Measurements from ENCODE around the gene CAMK2A. TPM values are rescaled to one million over a fixed set of nuclear protein-coding genes. Genes with fewer than 3 reads are reported as not detected.

The CAMK2A gene
- total and polyA plus RNA-seq, 2 of the 4 experiments (the other 2 are of a cell fraction): 0.18 to 0.19 TPM

DNA sequence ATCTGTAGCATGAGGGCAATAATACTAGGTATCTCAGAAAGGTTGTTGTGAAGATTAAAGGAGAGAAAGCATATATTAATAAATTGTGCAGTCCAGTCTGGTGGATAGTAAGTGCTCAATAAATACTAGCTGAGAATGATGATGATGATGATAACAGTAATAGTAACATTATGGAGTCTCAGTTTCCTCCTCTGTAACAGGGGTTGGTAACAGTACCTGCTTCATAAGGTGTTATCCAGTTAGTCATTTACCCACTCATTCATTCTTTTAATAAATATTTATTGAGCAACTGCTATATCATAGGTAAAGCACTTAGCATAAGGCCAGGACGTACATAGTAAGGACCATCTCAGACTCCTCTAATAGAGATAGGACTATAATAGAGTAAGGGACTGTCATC lies 92.1 kb downstream of the CAMK2A start:
- H3K27ac ChIP-seq (ENCODE audit: insufficient read depth, low read length): no peak overlapping the region
- H3K36me3 ChIP-seq (ENCODE audit: control insufficient read depth, insufficient read depth, low read length): no peaks in the 10 kb centered on the region
- no CpG with 5 or more reads among the region's 1 CpG for WGBS, 2 experiments (ENCODE audit: extremely low coverage in 2 of 2, insufficient read length in 1 of 2)
- DNase-seq (no peak), ATAC-seq (ENCODE audit: low read depth) (no peak)
- no TSS peak for BruUV-seq (replicated peaks)
- peaks cover 2% of the 10 kb centered on the region; the same call in 1 of the 2 replicates for H3K9me3 ChIP-seq (ENCODE audit: control insufficient read depth, insufficient read depth, low read length)
- H3K9ac ChIP-seq (ENCODE audit: low read depth, low read length): no peak overlapping the region
- in situ Hi-C loops (cut with MboI; ENCODE audit: low sequenced_read_pairs) (no loop called here), intact Hi-C loops (cut with micrococcal nuclease) (no loop called here), dilution Hi-C loops (cut with HindIII; ENCODE audit: low sequenced_read_pairs, unreplicated experiment) (no loop called here)
- H3K56ac ChIP-seq (ENCODE audit: extremely low read depth, insufficient read depth, low read length): no peak overlapping the region
- POLR2A ChIA-PET (ENCODE audit: unreplicated experiment): no interaction called here
- H3K27me3 ChIP-seq (ENCODE audit: control insufficient read depth, insufficient read depth, low read length): peaks cover 66% of the 10 kb centered on the region
- TF ChIP-seq, protein P1, sequence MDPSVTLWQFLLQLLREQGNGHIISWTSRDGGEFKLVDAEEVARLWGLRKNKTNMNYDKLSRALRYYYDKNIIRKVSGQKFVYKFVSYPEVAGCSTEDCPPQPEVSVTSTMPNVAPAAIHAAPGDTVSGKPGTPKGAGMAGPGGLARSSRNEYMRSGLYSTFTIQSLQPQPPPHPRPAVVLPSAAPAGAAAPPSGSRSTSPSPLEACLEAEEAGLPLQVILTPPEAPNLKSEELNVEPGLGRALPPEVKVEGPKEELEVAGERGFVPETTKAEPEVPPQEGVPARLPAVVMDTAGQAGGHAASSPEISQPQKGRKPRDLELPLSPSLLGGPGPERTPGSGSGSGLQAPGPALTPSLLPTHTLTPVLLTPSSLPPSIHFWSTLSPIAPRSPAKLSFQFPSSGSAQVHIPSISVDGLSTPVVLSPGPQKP (IDR thresholded peaks at IDR 0.05; ENCODE audit: borderline replicate concordance, low read depth, low read length): no peak
- TF ChIP-seq RCOR1 (IDR thresholded peaks at IDR 0.05; ENCODE audit: insufficient replicate concordance, low read length) (no peak), CEBPB (IDR thresholded peaks at IDR 0.05; ENCODE audit: low read depth, low read length) (no peak), MXI1 (IDR thresholded peaks at IDR 0.05; ENCODE audit: borderline replicate concordance, low read depth, low read length) (no peak), CHD1 (IDR thresholded peaks at IDR 0.05; ENCODE audit: low read depth, low read length) (no peak), RAD21 (IDR thresholded peaks at IDR 0.05; ENCODE audit: low read length) (no peak), MAZ (IDR thresholded peaks at IDR 0.05; ENCODE audit: borderline replicate concordance, low read depth, low read length) (no peak), RFX5 (IDR thresholded peaks at IDR 0.05; ENCODE audit: low read depth, low read length) (no peak), FOS (IDR thresholded peaks at IDR 0.05; ENCODE audit: low read depth, low read length) (no peak)
- TF ChIP-seq, protein P2, sequence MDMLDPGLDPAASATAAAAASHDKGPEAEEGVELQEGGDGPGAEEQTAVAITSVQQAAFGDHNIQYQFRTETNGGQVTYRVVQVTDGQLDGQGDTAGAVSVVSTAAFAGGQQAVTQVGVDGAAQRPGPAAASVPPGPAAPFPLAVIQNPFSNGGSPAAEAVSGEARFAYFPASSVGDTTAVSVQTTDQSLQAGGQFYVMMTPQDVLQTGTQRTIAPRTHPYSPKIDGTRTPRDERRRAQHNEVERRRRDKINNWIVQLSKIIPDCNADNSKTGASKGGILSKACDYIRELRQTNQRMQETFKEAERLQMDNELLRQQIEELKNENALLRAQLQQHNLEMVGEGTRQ (IDR thresholded peaks at IDR 0.05; ENCODE audit: low read depth, low read length): no peak
- no peak overlapping the region for H3K4me3 ChIP-seq (ENCODE audit: insufficient read depth, low read depth, low read length)
- no peaks in the 10 kb centered on the region for H3K79me1 ChIP-seq (ENCODE audit: low read depth in 1 of 2, low read length in 2 of 2)
- H4K5ac ChIP-seq (ENCODE audit: low read depth, low read length): no peak overlapping the region
- H3K18ac ChIP-seq (ENCODE audit: low read depth, low read length): no peak overlapping the region
- H3K4me2 ChIP-seq (ENCODE audit: low read depth, low read length): no peak overlapping the region
- no peak overlapping the region for H2AK9ac ChIP-seq (replicated peaks; ENCODE audit: low read depth, low read length, poor library complexity)
- CTCF ChIA-PET: no interaction called here
- no peak overlapping the region for H3K14ac ChIP-seq (replicated peaks; ENCODE audit: low read depth, low read length)
- H3K9me1 ChIP-seq (ENCODE audit: insufficient read depth, low read length): no peaks in the 10 kb centered on the region
- no peaks in the 10 kb centered on the region for H4K20me1 ChIP-seq (ENCODE audit: insufficient read depth, low read length)
- H4K91ac ChIP-seq (ENCODE audit: insufficient read depth, low read depth, low read length): no peak overlapping the region
- no peak overlapping the region for H2BK120ac ChIP-seq (ENCODE audit: low read depth, low read length)
- no peaks in the 10 kb centered on the region for H3K4me1 ChIP-seq (ENCODE audit: control insufficient read depth, insufficient read depth, low read length)
- no peak overlapping the region for H3K4ac ChIP-seq (ENCODE audit: low read depth, low read length)
- H2BK20ac ChIP-seq (ENCODE audit: low read depth, low read length): no peak overlapping the region
- no peak overlapping the region for H2AFZ ChIP-seq (replicated peaks; ENCODE audit: low read length, poor library complexity)
- H4K8ac ChIP-seq (ENCODE audit: low read depth in 2 of 2, low read length in 2 of 2): no peak overlapping the region
- no peak overlapping the region for H2BK15ac ChIP-seq (ENCODE audit: low read depth, low read length)
- H3K23ac ChIP-seq (ENCODE audit: low read depth, low read length): no peak overlapping the region
- H2AK5ac ChIP-seq (ENCODE audit: low read depth, low read length): no peak overlapping the region
- H2BK5ac ChIP-seq (ENCODE audit: low read depth, low read length, poor library complexity, severe bottlenecking): no peak overlapping the region

All from IMR-90 (cell line).